Caco-2 (cell line): ENCODE data around the gene TWIST1. TPM values are rescaled to one million over a fixed set of nuclear protein-coding genes. Genes with fewer than 3 reads are reported as not detected.

Source experiments
- BruUV-seq: library from RNA; stranded (reverse); fragments of 400-500 nt; replicated peaks from 2 replicates; lab custom pipeline; 2021; lab: Mats Ljungman, UMichigan
- CTCF ChIA-PET: fragments of 300-600 bp; sonication (Branson Sonifier 250); formaldehyde crosslinking; loops from one replicate; lab custom pipeline; 2022; ENCODE audit warnings: antibody characterized with exemption; lab: Charles Lee
- POLR2A ChIA-PET: fragments of 300-600 bp; sonication (Branson Sonifier 250); formaldehyde crosslinking; loops from one replicate; lab custom pipeline; 2022; ENCODE audit warnings: antibody characterized with exemption; lab: Charles Lee
- DNase-seq, 2 experiments: peaks; one replicate each; pipeline versions ENCODE4 v3.0.0 to v3.0.0-alpha.2; 2020 to 2022
- H3K27me3 ChIP-seq: replicated peaks from 2 replicates; pipeline ENCODE4 v1.6.0; 2011; ENCODE audit warnings: low read length; ENCODE audit not compliant: control insufficient read depth, insufficient read depth
- H3K36me3 ChIP-seq: 2 replicates; pipeline ENCODE4 v1.5.1; 2011; ENCODE audit warnings: low read length; ENCODE audit not compliant: control insufficient read depth, insufficient read depth
- H3K4me1 ChIP-seq: fragments of 250-450 bp; sonication (Bioruptor Pico); 2 replicates; pipeline ENCODE4 v1.5.1; 2020; ENCODE audit warnings: mild to moderate bottlenecking
- H3K4me3 ChIP-seq: 2 replicates; pipeline ENCODE4 v1.5.1; 2011; ENCODE audit warnings: low read depth, mild to moderate bottlenecking, control low read depth, low read length
- H3K9me3 ChIP-seq: fragments of 250-450 bp; sonication (Bioruptor Pico); 2 replicates; pipeline ENCODE4 v1.5.1; 2020; ENCODE audit warnings: mild to moderate bottlenecking, moderate library complexity
- H3K27ac Mint-ChIP-seq: one replicate; pipeline ENCODE4 v1.8.0; 2022; ENCODE audit warnings: mixed read lengths; ENCODE audit not compliant: unreplicated experiment
- H3K27me3 Mint-ChIP-seq: one replicate; pipeline ENCODE4 v1.8.0; 2022; ENCODE audit warnings: mixed read lengths; ENCODE audit not compliant: insufficient read depth, unreplicated experiment
- H3K36me3 Mint-ChIP-seq: one replicate; pipeline ENCODE4 v1.8.0; 2022; ENCODE audit warnings: mild to moderate bottlenecking, mixed read lengths; ENCODE audit not compliant: insufficient read depth, unreplicated experiment
- H3K4me1 Mint-ChIP-seq: one replicate; pipeline ENCODE4 v1.8.0; 2022; ENCODE audit warnings: low read depth, mixed read lengths; ENCODE audit not compliant: unreplicated experiment
- H3K4me3 Mint-ChIP-seq: one replicate; pipeline ENCODE4 v1.8.0; 2022; ENCODE audit warnings: mild to moderate bottlenecking, moderate library complexity, mixed read lengths; ENCODE audit not compliant: unreplicated experiment
- H3K9me3 Mint-ChIP-seq: one replicate; pipeline ENCODE4 v1.8.0; 2022; ENCODE audit warnings: mixed read lengths; ENCODE audit not compliant: unreplicated experiment
- CTCF ChIP-seq, 2 experiments: fragments of 200-600 bp in 1 of 2; IDR thresholded peaks; 1 replicate in 1 of 2; 2 replicates in 1 of 2; pipeline versions ENCODE4 v1.5.1 to v1.8.0; 2011 to 2022; ENCODE audit warnings: antibody characterized with exemption in 1 of 2, control low read depth in 1 of 2, inconsistent platforms in 1 of 2, low read depth in 1 of 2, low read length in 1 of 2, mild to moderate bottlenecking in 1 of 2, moderate library complexity in 1 of 2; ENCODE audit not compliant: insufficient read depth in 1 of 2, severe bottlenecking in 1 of 2, unreplicated experiment in 1 of 2
- intact Hi-C: fragments of 100-400 bp; cut with micrococcal nuclease; formaldehyde crosslinking; loops from one replicate; pipeline ENCODE4 v1.10.0; 2022; ENCODE audit not compliant: unreplicated experiment
- total RNA-seq: library from RNA; stranded (reverse); gene quantifications from 2 replicates; pipeline ENCODE4 v1.2.3, GENCODE V29; 2022

TWIST1 gene
- total RNA-seq, 1 experiment from 2014 or later = not detected

- Mint-ChIP-seq H3K27ac (no peak overlapping the region), H3K4me1 (no peaks in the 10 kb centered on the region), H3K4me3 (no peak overlapping the region), H3K27me3 (no peaks in the 10 kb centered on the region), H3K36me3 (no peaks in the 10 kb centered on the region), H3K9me3 (no peaks in the 10 kb centered on the region)
- intact Hi-C loops = no loop called here
- Histone ChIP-seq H3K9me3 (no peaks in the 10 kb centered on the region), H3K4me1 (no peaks in the 10 kb centered on the region), H3K36me3 (no peaks in the 10 kb centered on the region), H3K27me3 (no peaks in the 10 kb centered on the region), H3K4me3 (no peak overlapping the region)
- DNase-seq = no peak
- no TSS peak for BruUV-seq
- no peak for TF ChIP-seq CTCF (IDR thresholded peaks at IDR 0.05; ENCODE audit: insufficient read depth in 1 of 2, low read depth in 1 of 2, low read length in 1 of 2, severe bottlenecking in 1 of 2, unreplicated experiment in 1 of 2)
- ChIA-PET POLR2A (no interaction called here), CTCF (no interaction called here)
Measured at GRCh38 chr7:19069842-19070241, 47.6 kb downstream of the TWIST1 start.

GRCh38 chr7:19066170-19066569 lies 51.3 kb downstream of the TWIST1 start:
- no TSS peak for BruUV-seq
- no peaks in the 10 kb centered on the region for H3K27me3 Mint-ChIP-seq
- Histone ChIP-seq H3K4me1 (no peaks in the 10 kb centered on the region), H3K36me3 (no peaks in the 10 kb centered on the region), H3K4me3 (no peak overlapping the region), H3K9me3 (no peaks in the 10 kb centered on the region), H3K27me3 (no peaks in the 10 kb centered on the region)
- H3K4me1 Mint-ChIP-seq = no peaks in the 10 kb centered on the region
- H3K36me3 Mint-ChIP-seq = no peaks in the 10 kb centered on the region
- POLR2A ChIA-PET = no interaction called here
- TF ChIP-seq CTCF (IDR thresholded peaks at IDR 0.05; ENCODE audit: insufficient read depth in 1 of 2, low read depth in 1 of 2, low read length in 1 of 2, severe bottlenecking in 1 of 2, unreplicated experiment in 1 of 2) = no peak
- no peaks in the 10 kb centered on the region for H3K9me3 Mint-ChIP-seq
- intact Hi-C loops = no loop called here
- no peak overlapping the region for H3K27ac Mint-ChIP-seq
- CTCF ChIA-PET = no interaction called here
- no peak for DNase-seq
- no peak overlapping the region for H3K4me3 Mint-ChIP-seq

Other genes starting within 250 kb of the TWIST1 start
- gene FERD3L, start 27.8 kb upstream of the TWIST1 start, total RNA-seq = not detected in 2 replicates